HL-60 (cell line): ENCODE results near the gene MYBPH.

Experiments
- POLR2AphosphoS5 ChIP-seq: IDR thresholded peaks from 2 replicates; pipeline ENCODE4 v1.6.1; 2012; ENCODE audit warnings: low read depth
- SPI1 ChIP-seq: IDR thresholded peaks from 2 replicates; pipeline ENCODE4 v1.6.1; 2012; ENCODE audit warnings: low read depth, mild to moderate bottlenecking, borderline replicate concordance
- TF ChIP-seq, protein P1 (sequence below): IDR thresholded peaks from one replicate; pipeline ENCODE4 v1.5.1; 2011; ENCODE audit warnings: low read length, control low read depth, inconsistent platforms; ENCODE audit not compliant: insufficient read depth

DNA sequence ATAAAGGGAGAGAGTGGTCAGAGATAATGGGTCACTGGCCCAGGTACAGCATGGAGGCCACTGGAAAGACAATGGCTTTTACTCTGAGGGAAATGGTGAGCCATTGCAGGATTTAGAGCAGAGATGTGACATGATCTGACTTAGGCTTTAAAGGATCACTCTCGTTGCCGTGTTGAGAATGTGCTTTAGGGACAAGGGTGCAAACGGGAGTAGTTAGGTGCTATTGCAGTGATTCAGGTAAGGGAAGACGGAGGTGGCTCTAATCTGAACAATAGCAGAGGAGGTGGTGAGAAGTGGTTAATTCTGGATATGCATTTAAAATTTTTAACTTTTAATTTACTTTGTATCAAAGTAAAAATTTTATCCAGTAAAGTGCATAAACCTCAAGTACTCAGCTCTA lies 38.3 kb downstream of the MYBPH start:
- TF ChIP-seq, protein P1, sequence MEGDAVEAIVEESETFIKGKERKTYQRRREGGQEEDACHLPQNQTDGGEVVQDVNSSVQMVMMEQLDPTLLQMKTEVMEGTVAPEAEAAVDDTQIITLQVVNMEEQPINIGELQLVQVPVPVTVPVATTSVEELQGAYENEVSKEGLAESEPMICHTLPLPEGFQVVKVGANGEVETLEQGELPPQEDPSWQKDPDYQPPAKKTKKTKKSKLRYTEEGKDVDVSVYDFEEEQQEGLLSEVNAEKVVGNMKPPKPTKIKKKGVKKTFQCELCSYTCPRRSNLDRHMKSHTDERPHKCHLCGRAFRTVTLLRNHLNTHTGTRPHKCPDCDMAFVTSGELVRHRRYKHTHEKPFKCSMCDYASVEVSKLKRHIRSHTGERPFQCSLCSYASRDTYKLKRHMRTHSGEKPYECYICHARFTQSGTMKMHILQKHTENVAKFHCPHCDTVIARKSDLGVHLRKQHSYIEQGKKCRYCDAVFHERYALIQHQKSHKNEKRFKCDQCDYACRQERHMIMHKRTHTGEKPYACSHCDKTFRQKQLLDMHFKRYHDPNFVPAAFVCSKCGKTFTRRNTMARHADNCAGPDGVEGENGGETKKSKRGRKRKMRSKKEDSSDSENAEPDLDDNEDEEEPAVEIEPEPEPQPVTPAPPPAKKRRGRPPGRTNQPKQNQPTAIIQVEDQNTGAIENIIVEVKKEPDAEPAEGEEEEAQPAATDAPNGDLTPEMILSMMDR, result no peak
- TF ChIP-seq SPI1 (no peak), POLR2AphosphoS5 (no peak)
